ENCODE results near the gene UGT1A4. TPM values are rescaled to one million over a fixed set of nuclear protein-coding genes. Genes with fewer than 3 reads are reported as not detected.

The UGT1A4 gene
- total RNA-seq, 2 donors from 2014 or later = not detected

DNA sequence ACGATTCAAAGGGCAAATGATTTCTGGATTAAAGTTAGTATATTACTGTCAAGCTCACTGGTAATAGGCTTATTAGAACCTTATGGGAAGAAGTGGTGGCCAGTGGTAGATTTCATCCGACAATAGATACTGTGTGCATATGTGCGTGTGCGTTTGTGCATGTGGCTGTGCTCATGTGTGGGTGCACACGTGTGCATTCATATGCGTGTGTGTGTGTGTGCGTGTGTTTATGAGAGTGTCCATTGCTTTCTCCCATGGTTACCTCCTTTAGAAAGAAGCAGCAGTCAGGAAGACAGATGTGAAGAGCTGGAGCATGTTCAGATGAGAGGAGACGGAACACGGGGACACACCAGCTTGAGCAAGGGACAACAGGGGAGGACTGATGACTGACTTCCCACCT is 50.7 kb downstream of the UGT1A4 start:
- H3K4me3 ChIP-seq = no peak overlapping the region
- no peaks in the 10 kb centered on the region for H3K36me3 ChIP-seq
- no peaks in the 10 kb centered on the region for H3K4me1 ChIP-seq (ENCODE audit: control insufficient read depth in 1 of 2, low read depth in 2 of 2)
- H3K27me3 ChIP-seq (replicated peaks; ENCODE audit: insufficient read depth) = no peaks in the 10 kb centered on the region
- H3K27ac ChIP-seq = no peak overlapping the region
- TF ChIP-seq, protein P1, sequence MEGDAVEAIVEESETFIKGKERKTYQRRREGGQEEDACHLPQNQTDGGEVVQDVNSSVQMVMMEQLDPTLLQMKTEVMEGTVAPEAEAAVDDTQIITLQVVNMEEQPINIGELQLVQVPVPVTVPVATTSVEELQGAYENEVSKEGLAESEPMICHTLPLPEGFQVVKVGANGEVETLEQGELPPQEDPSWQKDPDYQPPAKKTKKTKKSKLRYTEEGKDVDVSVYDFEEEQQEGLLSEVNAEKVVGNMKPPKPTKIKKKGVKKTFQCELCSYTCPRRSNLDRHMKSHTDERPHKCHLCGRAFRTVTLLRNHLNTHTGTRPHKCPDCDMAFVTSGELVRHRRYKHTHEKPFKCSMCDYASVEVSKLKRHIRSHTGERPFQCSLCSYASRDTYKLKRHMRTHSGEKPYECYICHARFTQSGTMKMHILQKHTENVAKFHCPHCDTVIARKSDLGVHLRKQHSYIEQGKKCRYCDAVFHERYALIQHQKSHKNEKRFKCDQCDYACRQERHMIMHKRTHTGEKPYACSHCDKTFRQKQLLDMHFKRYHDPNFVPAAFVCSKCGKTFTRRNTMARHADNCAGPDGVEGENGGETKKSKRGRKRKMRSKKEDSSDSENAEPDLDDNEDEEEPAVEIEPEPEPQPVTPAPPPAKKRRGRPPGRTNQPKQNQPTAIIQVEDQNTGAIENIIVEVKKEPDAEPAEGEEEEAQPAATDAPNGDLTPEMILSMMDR (IDR thresholded peaks at IDR 0.05) = no peak
- H3K9me3 ChIP-seq = no peaks in the 10 kb centered on the region
- no peak for DNase-seq (ENCODE audit: low spot score)
- ATAC-seq (ENCODE audit: insufficient number of reproducible peaks, low FRiP score, low read depth) = no peak

DNA sequence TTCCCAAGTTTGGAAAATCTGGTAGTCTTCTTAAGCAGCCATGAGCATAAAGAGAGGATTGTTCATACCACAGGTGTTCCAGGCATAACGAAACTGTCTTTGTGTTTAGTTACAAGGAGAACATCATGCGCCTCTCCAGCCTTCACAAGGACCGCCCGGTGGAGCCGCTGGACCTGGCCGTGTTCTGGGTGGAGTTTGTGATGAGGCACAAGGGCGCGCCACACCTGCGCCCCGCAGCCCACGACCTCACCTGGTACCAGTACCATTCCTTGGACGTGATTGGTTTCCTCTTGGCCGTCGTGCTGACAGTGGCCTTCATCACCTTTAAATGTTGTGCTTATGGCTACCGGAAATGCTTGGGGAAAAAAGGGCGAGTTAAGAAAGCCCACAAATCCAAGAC is 53.6 kb downstream of the UGT1A4 start:
- Histone ChIP-seq H3K9me3 (peaks cover 4% of the 10 kb centered on the region), H3K4me1 (ENCODE audit: control insufficient read depth in 1 of 2, low read depth in 2 of 2) (no peaks in the 10 kb centered on the region), H3K36me3 (no peaks in the 10 kb centered on the region), H3K27me3 (replicated peaks; ENCODE audit: insufficient read depth) (no peaks in the 10 kb centered on the region), H3K4me3 (no peak overlapping the region), H3K27ac (no peak overlapping the region)
- TF ChIP-seq, protein P1 (IDR thresholded peaks at IDR 0.05) = no peak
- DNase-seq (ENCODE audit: low spot score) = no peak
- ATAC-seq (ENCODE audit: insufficient number of reproducible peaks, low FRiP score, low read depth) = no peak

- H3K27me3 ChIP-seq (replicated peaks; ENCODE audit: insufficient read depth) = no peaks in the 10 kb centered on the region
- DNase-seq (ENCODE audit: low spot score) (no peak), ATAC-seq (ENCODE audit: insufficient number of reproducible peaks, low FRiP score, low read depth) (no peak)
- H3K4me3 ChIP-seq = no peak overlapping the region
- H3K27ac ChIP-seq = no peak overlapping the region
- no peaks in the 10 kb centered on the region for H3K4me1 ChIP-seq (ENCODE audit: control insufficient read depth in 1 of 2, low read depth in 2 of 2)
- H3K36me3 ChIP-seq = no peaks in the 10 kb centered on the region
- TF ChIP-seq, protein P1 (IDR thresholded peaks at IDR 0.05) = no peak
- peaks cover 4% of the 10 kb centered on the region for H3K9me3 ChIP-seq
These were observed 54.0 kb downstream of the UGT1A4 start for GRCh38 chr2:233772583-233772982.

DNA sequence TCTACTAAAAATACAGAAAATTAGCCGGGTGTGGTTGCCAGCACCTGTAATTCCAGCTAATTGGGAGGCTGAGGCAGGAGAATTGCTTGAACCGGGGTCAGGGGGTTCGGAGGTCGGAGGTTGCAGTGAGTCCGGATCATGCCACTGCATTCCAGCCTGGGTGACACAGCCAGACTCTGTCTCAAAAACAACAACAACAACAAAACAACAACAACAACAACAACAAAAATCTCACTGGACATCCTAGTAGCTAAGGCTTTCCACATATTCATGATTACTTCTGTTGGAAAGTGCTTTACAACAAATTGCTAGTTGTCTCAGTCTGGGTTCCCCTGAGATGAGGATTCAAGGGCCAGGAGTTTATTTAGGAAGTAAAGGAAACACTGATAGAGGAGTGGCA is 55.3 kb downstream of the UGT1A4 start:
- ATAC-seq (ENCODE audit: insufficient number of reproducible peaks, low FRiP score, low read depth) (no peak), DNase-seq (ENCODE audit: low spot score) (no peak)
- no peak overlapping the region for H3K4me3 ChIP-seq
- TF ChIP-seq, protein P1 (IDR thresholded peaks at IDR 0.05) = no peak
- no peak overlapping the region for H3K27ac ChIP-seq
- no peaks in the 10 kb centered on the region for H3K27me3 ChIP-seq (replicated peaks; ENCODE audit: insufficient read depth)
- no peaks in the 10 kb centered on the region for H3K4me1 ChIP-seq (ENCODE audit: control insufficient read depth in 1 of 2, low read depth in 2 of 2)
- no peaks in the 10 kb centered on the region for H3K36me3 ChIP-seq
- peaks cover 4% of the 10 kb centered on the region for H3K9me3 ChIP-seq

DNA sequence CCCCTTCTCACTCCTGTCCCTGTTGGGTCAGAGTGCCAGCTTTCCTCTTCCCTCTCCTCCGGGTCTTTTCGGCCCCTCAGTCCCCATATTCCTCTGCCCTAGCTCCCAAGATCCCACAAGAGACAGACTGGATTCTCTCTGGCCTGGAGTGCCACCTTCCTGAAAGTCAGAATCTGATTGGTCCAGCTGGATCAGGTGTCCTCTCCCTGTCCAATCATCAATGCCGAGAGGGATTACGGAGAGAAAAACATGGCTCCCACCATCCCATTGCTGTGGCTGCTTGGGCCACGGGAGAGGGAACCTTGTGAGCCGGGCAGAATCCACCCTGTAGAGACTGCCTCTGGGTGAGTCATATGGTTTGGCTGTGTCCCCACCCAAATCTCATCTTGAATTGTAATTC is 56.9 kb downstream of the UGT1A4 start:
- Histone ChIP-seq H3K4me3 (no peak overlapping the region), H3K9me3 (peaks cover 4% of the 10 kb centered on the region), H3K36me3 (no peaks in the 10 kb centered on the region), H3K27me3 (replicated peaks; ENCODE audit: insufficient read depth) (no peaks in the 10 kb centered on the region), H3K27ac (no peak overlapping the region), H3K4me1 (ENCODE audit: control insufficient read depth in 1 of 2, low read depth in 2 of 2) (no peaks in the 10 kb centered on the region)
- no peak for ATAC-seq (ENCODE audit: insufficient number of reproducible peaks, low FRiP score, low read depth)
- no peak for DNase-seq (ENCODE audit: low spot score)
- TF ChIP-seq, protein P1 (IDR thresholded peaks at IDR 0.05) = no peak

Measured in thoracic aorta (tissue), 2 donors.